ENCODE measurements around the gene TWNK.
A peak's percentile ranks its signal among the peaks of the same experiment; 100 is the strongest.

The TWNK gene

GRCh38 chr10:101011517-101012423, 24.4 kb downstream of the TWNK start:
- DNase-seq (ENCODE audit: low spot score), result no peak

- DNase-seq (ENCODE audit: low spot score), result peak; percentile 78
Observed at GRCh38 chr10:101012525-101013364, 25.4 kb downstream of the TWNK start.

- no peak for DNase-seq (ENCODE audit: low spot score)
Observed at GRCh38 chr10:101013365-101013825, 26.1 kb downstream of the TWNK start.

DNA sequence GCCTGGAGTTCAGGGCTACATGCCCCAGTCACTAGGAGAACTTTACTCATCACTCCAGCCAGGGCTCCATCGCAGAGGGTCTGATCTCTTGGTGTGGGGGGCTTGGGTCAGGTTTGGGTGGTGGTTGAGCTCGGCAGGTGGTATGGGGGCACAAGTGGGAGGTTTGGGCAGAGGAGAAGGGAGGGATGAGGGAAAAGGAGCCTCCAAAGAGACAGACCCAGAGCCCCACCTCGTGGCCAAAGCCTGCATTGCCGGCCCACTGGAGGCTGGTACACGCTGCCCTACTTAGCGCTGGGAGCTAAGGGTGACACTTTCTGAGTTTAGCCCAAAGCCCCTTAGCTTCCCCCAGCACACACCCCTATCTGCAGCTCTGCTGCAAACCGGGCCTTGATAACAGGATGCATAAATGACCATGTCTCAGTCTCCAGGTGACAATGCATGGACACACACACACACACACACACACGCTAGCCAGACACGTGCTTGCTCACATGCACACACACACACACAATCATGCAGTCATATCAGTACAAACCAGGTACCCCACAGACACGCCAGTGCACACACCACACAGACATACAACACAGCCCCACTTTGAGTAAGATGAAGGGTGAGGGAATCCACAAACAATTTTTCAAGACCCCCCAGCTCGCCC, 27.0 kb downstream of the TWNK start:
- DNase-seq (ENCODE audit: low spot score), result peak; percentile 72

DNA sequence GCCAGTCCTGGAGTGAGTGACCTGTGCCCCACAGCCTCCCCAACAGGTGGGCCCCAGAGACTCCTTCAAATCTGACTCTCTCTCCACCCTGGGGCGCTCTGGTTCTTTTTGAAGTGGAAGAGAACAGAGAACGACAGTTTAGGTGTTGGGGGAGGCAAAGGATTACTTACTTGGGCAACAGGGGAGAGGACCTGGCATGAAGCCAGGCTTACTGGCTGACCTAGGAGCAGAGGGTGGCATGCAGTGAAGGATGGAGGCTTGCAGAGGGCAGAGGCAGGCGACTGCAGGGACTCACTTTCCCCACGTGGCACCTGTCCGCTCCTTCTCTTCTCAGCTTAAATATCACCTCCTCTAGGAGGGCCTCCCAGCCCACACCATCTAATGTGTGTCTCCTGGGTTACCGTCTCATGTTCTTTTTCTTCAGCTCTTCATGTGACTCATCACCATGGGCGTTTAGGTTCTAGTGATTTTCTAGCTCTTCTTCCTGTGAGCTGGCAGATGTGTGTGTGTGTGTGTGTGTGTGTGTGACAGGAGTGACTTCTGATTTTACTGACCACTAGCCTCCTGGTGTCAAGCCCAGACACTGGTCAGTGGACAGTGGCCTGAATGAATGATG, 27.7 kb downstream of the TWNK start:
- no peak for DNase-seq (ENCODE audit: low spot score)

DNA sequence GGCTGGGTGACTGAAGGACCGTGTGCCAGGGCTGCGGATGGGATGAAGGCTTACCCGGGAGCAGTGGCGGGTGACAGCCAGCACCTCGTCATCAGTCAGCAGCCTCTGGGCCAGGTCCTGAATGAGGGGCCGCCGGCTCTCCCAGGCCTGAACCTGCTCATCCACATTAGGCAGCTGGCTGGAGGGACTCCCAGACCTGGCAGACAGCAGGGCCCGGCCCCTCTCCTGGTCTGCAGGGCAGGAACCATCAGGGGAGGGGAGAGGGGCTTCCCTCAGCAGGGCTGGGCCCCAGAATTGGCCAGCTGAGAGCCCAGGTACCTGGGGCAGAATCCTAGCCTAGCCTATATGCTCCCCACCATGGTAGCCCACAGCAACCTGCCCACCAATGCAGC, 28.2 kb downstream of the TWNK start:
- DNase-seq (ENCODE audit: low spot score), result no peak

DNA sequence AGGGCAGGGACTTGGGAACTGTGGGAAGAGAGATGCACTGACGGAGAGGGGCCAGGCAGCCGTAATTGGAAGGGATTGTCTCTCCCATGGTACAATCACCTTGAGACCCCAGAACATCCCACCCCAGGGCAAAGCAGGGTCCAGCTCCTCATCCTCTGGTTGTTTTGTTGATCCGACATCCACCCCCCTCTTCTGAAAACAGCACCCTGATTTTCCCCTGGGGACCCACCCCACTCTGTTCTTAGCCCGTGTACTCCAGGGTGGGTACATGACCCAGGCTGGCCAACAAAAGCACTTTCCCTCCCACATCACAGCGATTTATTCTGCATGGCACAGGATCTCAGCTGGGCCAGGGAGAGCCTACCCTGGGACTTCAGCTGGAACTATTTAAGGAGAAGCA, 29.5 kb downstream of the TWNK start:
- no peak for DNase-seq (ENCODE audit: low spot score)

DNA sequence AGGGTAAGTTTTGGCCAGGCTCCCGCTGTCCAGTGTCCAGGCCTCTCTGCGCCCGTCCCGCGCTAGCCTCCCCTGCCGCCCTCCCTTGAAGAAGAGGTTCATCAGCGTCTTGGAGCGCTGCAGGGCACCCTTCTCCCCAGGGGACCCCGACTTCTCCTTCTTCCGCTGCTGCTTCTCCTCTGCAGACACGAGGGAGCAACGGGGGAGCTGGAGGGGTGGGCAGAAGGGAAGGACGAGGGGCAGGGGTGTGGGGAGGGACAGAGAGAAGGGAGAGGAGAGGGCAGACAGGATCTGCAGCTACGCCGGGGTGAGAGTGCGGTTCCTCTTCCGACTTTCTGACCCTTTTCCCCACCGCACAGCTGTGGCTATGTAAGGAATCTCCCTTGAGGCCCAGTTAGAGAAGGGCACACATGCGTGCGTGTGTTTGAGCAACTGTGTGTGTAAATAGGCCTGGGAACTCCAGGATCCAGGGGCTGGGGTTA, 30.8 kb downstream of the TWNK start:
- DNase-seq (ENCODE audit: low spot score), result no peak

- peak; percentile 88 for DNase-seq (ENCODE audit: low spot score)
Observed at GRCh38 chr10:101018600-101019439, 31.5 kb downstream of the TWNK start.

- no peak for DNase-seq (ENCODE audit: low spot score)
Observed at GRCh38 chr10:101019440-101019703, 32.0 kb downstream of the TWNK start.

DNA sequence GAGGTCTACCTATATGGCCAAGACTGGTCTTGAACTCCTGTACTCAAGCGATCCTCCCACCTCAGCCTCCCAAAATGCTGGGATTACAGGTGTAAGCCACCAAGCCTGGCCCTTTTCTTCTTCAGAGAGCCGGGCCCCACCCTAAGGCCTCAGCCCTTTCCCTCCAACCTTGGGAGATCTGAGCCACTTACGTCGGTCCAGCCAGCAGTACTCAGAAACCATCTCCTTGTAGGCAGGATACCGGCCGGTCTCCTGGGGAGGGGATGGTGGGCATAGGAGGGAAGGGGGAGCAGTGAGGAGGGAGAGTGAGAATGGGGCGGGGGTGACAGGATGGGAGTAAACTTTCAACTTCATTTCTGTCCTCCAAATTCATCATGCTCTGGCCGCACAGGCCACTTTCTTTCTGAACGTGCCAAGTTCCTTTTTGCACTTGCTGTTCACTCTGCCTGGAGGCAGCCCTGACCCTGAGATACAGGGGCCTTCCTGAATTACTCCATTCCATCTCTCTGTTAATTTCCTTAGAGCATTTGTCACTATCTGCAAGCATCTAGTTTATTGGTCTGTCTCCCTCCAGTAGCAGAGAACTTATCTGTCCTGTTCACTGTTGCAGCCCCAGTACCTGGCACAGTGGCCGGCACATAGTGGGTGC, 33.2 kb downstream of the TWNK start:
- no peak for DNase-seq (ENCODE audit: low spot score)

- no peak for DNase-seq (ENCODE audit: low spot score)
Observed at GRCh38 chr10:101021239-101021638, 33.9 kb downstream of the TWNK start.

- no peak for DNase-seq (ENCODE audit: low spot score)
Observed at GRCh38 chr10:101021692-101022251, 34.4 kb downstream of the TWNK start.

DNA sequence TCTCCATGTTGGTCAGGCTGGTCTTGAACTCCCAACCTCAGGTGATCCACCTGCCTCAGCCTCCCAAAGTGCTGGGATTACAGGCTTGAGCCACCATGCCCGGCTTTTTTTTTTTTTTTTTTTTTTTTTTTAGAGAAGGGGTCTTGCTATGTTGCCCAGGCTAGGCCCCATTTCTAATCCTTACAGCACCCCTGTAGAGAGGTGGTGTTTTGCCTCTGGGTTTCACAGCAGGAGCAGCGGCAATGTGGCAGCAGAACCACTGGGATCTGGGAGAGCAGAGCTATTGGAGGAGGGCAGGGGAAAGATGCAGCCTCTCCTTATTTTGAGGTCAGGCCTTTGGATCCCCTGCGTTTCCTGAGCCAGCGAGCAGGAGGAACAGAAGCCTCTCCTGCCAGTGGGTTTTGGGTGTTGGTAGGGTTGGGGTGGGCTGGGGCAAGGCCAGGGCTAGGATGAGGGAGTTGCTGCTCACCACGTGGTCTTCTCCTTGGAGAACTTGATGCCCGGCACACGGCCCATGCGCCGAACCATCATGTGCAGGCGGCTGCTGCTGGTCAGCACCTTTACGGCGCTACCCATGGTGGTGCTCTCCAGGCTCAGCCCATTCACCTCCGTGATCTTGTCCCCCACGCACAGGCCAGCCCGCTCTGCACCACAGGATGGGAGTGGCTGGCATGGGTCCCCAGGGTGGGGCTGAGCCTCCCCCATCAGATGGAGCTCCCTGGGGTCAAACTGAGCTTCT, 35.8 kb downstream of the TWNK start:
- no peak for DNase-seq (ENCODE audit: low spot score)

DNA sequence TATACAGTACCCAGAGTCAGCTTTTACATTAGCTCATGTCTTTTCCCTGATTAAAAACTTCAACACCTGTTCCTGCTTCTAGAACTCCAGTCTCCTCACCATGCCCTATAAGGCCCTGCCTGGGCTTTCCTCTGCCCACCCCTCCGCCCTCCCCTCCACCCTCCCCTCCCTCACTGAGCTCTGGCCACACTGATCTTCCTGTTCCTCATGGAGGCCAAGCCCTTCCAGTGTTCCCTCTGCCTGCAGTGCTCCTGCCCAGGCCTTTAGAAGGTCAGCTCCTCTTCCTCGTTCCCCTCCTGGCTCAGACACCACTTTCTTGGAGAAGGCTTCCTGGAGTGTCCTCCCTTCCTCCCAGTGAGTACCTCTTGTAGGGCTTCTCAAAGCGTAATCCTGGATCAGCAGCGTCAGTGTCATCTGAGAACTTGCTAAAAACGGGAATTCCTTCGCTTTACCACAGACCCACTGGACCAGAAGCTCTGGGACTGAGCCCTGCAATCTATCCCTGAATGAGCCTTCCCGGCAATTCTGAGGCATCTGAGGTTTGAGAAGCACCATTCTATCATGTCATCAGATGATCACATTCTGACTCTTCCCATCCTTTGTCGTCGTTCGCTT, 39.9 kb downstream of the TWNK start:
- no peak for DNase-seq (ENCODE audit: low spot score)

DNA sequence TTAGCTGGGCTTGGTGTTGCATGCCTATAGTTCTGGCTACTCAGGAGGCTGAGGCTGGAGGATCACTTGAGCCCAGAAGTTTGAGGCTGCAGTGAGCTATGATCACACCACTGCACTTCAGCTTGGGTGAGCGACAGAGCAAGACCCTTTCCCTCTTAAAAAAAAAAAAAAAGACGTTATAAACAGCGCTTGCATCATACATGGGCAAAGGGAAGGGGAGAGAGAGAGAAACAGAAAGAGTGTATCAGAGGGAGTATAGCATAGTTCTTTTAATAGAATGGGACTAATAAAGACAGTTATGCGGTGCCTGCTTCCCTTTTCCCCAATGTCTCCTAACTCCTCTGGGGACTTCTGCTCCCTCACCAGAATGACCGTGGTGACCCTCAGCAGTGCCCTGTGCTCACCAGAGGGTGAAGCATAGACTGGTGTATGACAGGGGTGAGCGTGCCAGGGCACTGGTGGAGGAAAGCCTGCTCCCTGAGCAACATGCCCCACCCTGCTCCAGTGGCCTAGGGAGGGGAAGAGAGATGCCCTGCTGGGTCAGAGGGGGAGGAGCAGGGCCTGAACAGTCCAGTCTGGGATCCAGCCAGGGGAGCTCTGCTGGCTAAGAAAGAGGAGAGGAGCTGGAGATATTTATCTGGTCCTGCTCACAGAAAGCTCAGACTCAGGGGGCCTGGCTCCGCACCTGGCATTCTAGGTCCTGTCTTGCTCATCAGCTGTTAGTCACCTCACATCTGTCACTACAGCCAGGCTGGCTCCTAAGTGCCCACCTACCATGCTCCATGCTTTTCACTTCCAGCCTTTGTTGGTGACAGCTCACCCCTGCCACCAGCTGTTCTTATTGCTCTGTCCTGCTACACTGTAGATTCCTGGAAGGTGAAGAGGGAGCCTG, 41.3 kb downstream of the TWNK start:
- DNase-seq (ENCODE audit: low spot score), result no peak

DNA sequence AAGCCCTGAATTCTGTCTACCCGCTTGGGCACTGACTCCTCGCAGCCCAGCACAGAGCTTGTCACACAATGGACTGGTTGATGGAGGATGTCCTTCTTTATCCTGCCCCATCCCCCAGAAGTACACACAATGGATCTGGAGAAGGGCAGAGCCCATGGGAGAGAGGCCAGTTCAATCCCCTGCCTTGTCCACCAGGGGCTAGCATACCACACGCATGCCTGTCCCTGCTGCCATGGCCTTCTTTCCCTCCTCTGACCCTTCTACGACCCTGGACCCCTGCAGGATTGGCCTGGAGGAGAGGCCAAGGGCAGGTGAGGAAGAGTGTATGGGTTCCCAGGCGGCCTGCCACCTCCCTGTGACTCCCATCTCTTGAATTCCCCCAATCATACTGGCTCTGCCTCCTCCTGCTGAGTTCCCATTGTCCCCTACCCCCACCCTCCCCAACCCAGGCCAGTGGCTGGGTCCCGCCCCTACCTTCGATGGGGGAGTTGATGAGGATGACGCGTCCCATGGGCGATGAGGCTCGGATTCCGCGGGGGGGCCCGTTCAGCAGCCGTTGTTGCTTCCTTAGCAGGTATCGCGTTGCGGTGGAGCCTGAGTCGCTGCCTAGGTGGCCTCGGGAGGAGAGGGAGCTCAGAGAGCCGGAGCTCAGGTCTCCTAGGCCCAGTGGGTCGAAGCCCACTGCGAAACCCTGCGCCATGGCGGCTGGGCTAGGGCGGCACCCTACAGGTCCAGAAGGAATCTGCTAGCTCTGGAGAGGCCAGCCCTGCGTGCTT, 42.4 kb downstream of the TWNK start:
- DNase-seq (ENCODE audit: low spot score), result no peak

Data from D341Med (cell line).